Cardiac muscle cell (in vitro differentiated cells and primary cell): ENCODE results near the gene REELD1. TPM values are rescaled to one million over a fixed set of nuclear protein-coding genes. Genes with fewer than 3 reads are reported as not detected.

Source experiments
- DNase-seq, 2 donors: peaks; one replicate each; pipeline versions ENCODE4 v3.0.0 to v3.0.0-alpha.2; 2010 to 2017; ENCODE audit warnings: low read depth in 1 of 2, low spot score in 1 of 2
- H3K27ac ChIP-seq: fragments of 200-600 bp; sonication (generic); 2 replicates; pipeline ENCODE4 v1.5.1; 2016
- H3K27me3 ChIP-seq: fragments of 200-600 bp; sonication (generic); 2 replicates; pipeline ENCODE4 v1.6.0; 2016; ENCODE audit warnings: control low read depth
- H3K36me3 ChIP-seq: fragments of 200-600 bp; sonication (generic); 2 replicates; pipeline ENCODE4 v1.5.1; 2016; ENCODE audit warnings: control low read depth
- H3K4me1 ChIP-seq: fragments of 200-600 bp; sonication (generic); 2 replicates; pipeline ENCODE4 v1.8.1; 2017; ENCODE audit warnings: low read depth, mild to moderate bottlenecking, mixed run types
- H3K4me3 ChIP-seq: fragments of 200-600 bp; sonication (generic); 2 replicates; pipeline ENCODE4 v1.5.1; 2016; ENCODE audit warnings: mild to moderate bottlenecking
- H3K9me3 ChIP-seq: fragments of 200-600 bp; sonication (generic); 2 replicates; pipeline ENCODE4 v1.5.1; 2017; ENCODE audit warnings: low read depth, mild to moderate bottlenecking, control low read depth
- CTCF ChIP-seq: IDR thresholded peaks from 2 replicates; pipeline ENCODE4 v1.5.1; 2012; ENCODE audit warnings: low read depth, mild to moderate bottlenecking, low read length
- polyA plus RNA-seq: library from polyadenylated mRNA; unstranded; fragments of >200 nt; fragmentation: Nextera tagmentation; extraction: Ambion mirVana; gene quantifications from 2 replicates; pipeline ENCODE4 v1.2.1, GENCODE V29; 2016
- total RNA-seq: library from RNA; depleted of rRNA; stranded (reverse); fragments of >200 nt; gene quantifications from 2 replicates; pipeline ENCODE4 v1.2.3, GENCODE V29; 2016

REELD1 gene
- total and polyA plus RNA-seq, 2 experiments from 2014 or later, result not detected

- DNase-seq, result peak in 1 of 2 donors; percentile 57
- no peaks in the 10 kb centered on the region for H3K9me3 ChIP-seq
- H3K4me1 ChIP-seq, result no peaks in the 10 kb centered on the region
- no peak overlapping the region for H3K27ac ChIP-seq
- no peak overlapping the region for H3K4me3 ChIP-seq
- TF ChIP-seq CTCF, result no peak
- no peaks in the 10 kb centered on the region for H3K27me3 ChIP-seq
- H3K36me3 ChIP-seq, result no peaks in the 10 kb centered on the region
Measured at GRCh38 chr4:146224326-146224966, 10.1 kb downstream of the REELD1 start.

DNA sequence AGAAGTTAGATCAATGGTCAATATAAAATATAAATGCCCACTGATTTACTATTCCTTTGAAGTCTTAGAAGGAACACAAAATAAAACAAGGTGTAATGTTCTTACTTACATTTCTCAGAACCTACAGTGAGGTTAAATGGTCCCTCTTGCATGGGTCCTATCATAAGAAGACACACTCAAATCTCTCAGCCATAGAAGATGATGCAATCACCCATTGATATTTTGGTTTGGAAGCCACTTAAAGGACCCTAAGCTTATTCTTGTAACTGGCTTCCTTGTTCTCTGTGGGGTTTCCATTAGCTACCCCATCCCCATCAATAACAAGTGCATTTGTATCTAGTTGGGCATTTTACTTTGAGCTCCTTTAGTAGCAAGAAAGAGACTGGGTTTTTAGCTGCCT is 15.1 kb downstream of the REELD1 start:
- TF ChIP-seq CTCF, result no peak
- H3K27ac ChIP-seq, result no peak overlapping the region
- H3K27me3 ChIP-seq, result no peaks in the 10 kb centered on the region
- H3K4me1 ChIP-seq, result no peaks in the 10 kb centered on the region
- DNase-seq, result no peak
- no peaks in the 10 kb centered on the region for H3K36me3 ChIP-seq
- no peaks in the 10 kb centered on the region for H3K9me3 ChIP-seq
- no peak overlapping the region for H3K4me3 ChIP-seq

- H3K27ac ChIP-seq, result no peak overlapping the region
- no peaks in the 10 kb centered on the region for H3K36me3 ChIP-seq
- no peaks in the 10 kb centered on the region for H3K4me1 ChIP-seq
- TF ChIP-seq CTCF, result no peak
- H3K27me3 ChIP-seq, result no peaks in the 10 kb centered on the region
- H3K4me3 ChIP-seq, result no peak overlapping the region
- DNase-seq, result no peak
- no peaks in the 10 kb centered on the region for H3K9me3 ChIP-seq
Measured at GRCh38 chr4:146232131-146232722, 17.9 kb downstream of the REELD1 start.

DNA sequence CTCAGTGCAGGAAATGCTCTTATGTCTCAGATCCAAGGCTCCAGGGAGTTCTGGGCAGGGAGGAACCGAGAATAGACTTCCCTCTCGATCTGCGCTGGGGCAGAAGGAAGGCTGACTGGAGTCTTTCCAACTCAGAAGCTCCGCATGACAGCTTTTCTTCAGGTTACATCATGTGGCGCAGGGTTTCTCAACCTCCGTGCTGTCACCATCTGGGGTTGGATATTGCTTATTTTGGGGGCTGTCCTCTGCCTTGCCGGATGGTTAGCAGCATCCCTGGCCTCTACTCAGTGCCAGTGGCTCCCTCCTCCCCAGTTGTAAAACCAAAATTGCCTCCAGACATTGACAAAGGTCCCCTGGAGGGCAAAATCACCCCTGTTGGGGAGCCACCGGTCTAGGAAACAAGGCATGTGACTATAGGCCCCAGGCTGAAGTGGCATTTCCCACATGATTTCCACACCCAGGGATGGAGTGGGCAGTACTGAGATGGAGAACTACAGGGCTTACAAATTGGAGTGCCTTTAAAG is 21.4 kb downstream of the REELD1 start:
- no peak overlapping the region for H3K27ac ChIP-seq
- no peak for DNase-seq

DNA sequence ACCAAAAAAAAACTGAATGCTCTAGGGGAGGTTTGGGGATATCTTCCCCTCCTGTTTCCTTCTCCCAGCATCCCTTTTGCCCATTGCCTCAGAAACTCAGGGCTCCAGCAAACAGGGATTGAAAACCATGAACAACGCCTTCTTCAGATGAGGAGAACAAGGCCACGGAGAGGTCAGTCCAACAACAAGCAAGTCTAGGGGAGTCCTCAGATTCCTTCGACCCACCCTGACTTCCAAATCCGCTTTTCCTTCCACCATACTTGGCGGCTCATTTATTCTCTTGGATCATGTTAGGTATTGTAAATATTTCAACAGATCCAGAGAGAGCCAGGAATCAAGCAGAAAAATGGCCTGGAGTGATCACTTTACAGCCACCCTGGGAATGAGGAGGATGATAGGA is 21.9 kb downstream of the REELD1 start:
- H3K4me3 ChIP-seq, result no peak overlapping the region

More for the DNA sequence above, 21.4 kb downstream of the REELD1 start:
- no peaks in the 10 kb centered on the region for H3K36me3 ChIP-seq
- no peak overlapping the region for H3K4me3 ChIP-seq
- no peaks in the 10 kb centered on the region for H3K9me3 ChIP-seq
- no peaks in the 10 kb centered on the region for H3K27me3 ChIP-seq
- no peaks in the 10 kb centered on the region for H3K4me1 ChIP-seq
- no peak for TF ChIP-seq CTCF

More for the DNA sequence above, 21.9 kb downstream of the REELD1 start:
- Histone ChIP-seq H3K9me3 (no peaks in the 10 kb centered on the region), H3K36me3 (no peaks in the 10 kb centered on the region), H3K4me1 (no peaks in the 10 kb centered on the region), H3K27me3 (no peaks in the 10 kb centered on the region), H3K27ac (no peak overlapping the region)
- no peak for DNase-seq
- TF ChIP-seq CTCF, result no peak
